ENCODE data around the gene ZCCHC2. TPM values are rescaled to one million over a fixed set of nuclear protein-coding genes. Genes with fewer than 3 reads are reported as not detected.

The ZCCHC2 gene
- total and polyA plus RNA-seq, 9 of the 15 experiments (the other 6 are each of a cell fraction or from before 2014, with no cell fraction given) = 1.0 to 9.2 (median 6.0) TPM

- peak; percentile 44 for TF ChIP-seq REST (IDR thresholded peaks at IDR 0.05; ENCODE audit: borderline replicate concordance)
- TF ChIP-seq REST (CRISPR knock-in tag; IDR thresholded peaks at IDR 0.05; ENCODE audit: low read depth) = no peak
- TF ChIP-seq THRA (IDR thresholded peaks at IDR 0.05) = no peak
- TF ChIP-seq U2AF2 (optimal IDR thresholded peaks at IDR 0.05; ENCODE audit: low read depth, low read length) = no peak
- peak; percentile 76 to 96 (median 95) for TF ChIP-seq YY1 (IDR thresholded peaks at IDR 0.05; ENCODE audit: borderline replicate concordance in 1 of 3, control insufficient read depth in 1 of 3, extremely low read depth in 1 of 3, insufficient read depth in 3 of 3, insufficient read length in 1 of 3, insufficient replicate concordance in 2 of 3, low read depth in 1 of 3, low read length in 2 of 3)
- TF ChIP-seq CREB1 (IDR thresholded peaks at IDR 0.05) = peak; percentile 45; the same call in 1 of the 2 replicates
- TF ChIP-seq CREB1 (CRISPR knock-in tag; IDR thresholded peaks at IDR 0.05) = no peak
- TF ChIP-seq MLLT1 (IDR thresholded peaks at IDR 0.05) = peak in 1 of 2 experiments; percentile 40; a peak in 1 of 4 replicates
Measured at GRCh38 chr18:62526098-62527025, 3.5 kb downstream of the ZCCHC2 start (continued).

Measured in K562 (cell line).